Muscle of leg (tissue), 11 donors: ENCODE data around the gene GNG7. TPM values are rescaled to one million over a fixed set of nuclear protein-coding genes. Genes with fewer than 3 reads are reported as not detected.
"Not testable (repeated sequence)": the region's sequence is repeated elsewhere in the genome, so short reads cannot be mapped to it uniquely, and the experiment has no call there.

ENCODE experiments used
- DNase-seq: peaks from one replicate; pipeline ENCODE4 v3.0.0; 2013
- H3K27ac ChIP-seq: one replicate; pipeline ENCODE4 v1.5.1; 2013; ENCODE audit warnings: mild to moderate bottlenecking, low read length, control low read depth
- H3K27me3 ChIP-seq: one replicate; pipeline ENCODE4 v1.6.1; 2013; ENCODE audit warnings: low read length; ENCODE audit not compliant: control insufficient read depth, insufficient read depth
- H3K36me3 ChIP-seq: one replicate; pipeline ENCODE4 v1.6.1; 2013; ENCODE audit warnings: low read length; ENCODE audit not compliant: control insufficient read depth, insufficient read depth
- H3K4me1 ChIP-seq: one replicate; pipeline ENCODE4 v1.6.1; 2013; ENCODE audit warnings: low read length; ENCODE audit not compliant: control insufficient read depth, insufficient read depth
- H3K4me3 ChIP-seq: one replicate; pipeline ENCODE4 v1.5.1; 2013; ENCODE audit warnings: low read length, control low read depth
- H3K9me3 ChIP-seq: replicated peaks from 2 replicates; pipeline ENCODE4 v1.6.1; 2013; ENCODE audit warnings: low read depth, low read length; ENCODE audit not compliant: control insufficient read depth
- WGBS: methylation state at CpG from one replicate; pipeline ENCODE4 v1.1.5; 2013; ENCODE audit warnings: missing lambda C conversion rate; ENCODE audit not compliant: insufficient coverage; 5-methylcytosine and 5-hydroxymethylcytosine counted together
- polyA plus RNA-seq, 8 donors: library from polyadenylated mRNA; unstranded; fragments of 120-200 nt; gene quantifications; one replicate each; pipeline versions ENCODE4 v1.2.1 to v1.2.3, GENCODE V29; 2013; ENCODE audit warnings: inconsistent platforms in 1 of 8, low replicate concordance in 1 of 8; ENCODE audit not compliant: insufficient read length in 8 of 8, insufficient read depth in 1 of 8
- total RNA-seq: library from RNA; stranded (reverse); fragments of 120-200 nt; gene quantifications from one replicate; pipeline ENCODE4 v1.2.4, GENCODE V29; 2013

Gene GNG7
- total and polyA plus RNA-seq, 9 donors, result 0.58 to 3.1 (median 2.7) TPM

- peaks cover 17% of the 10 kb centered on the region for H3K27me3 ChIP-seq
- H3K36me3 ChIP-seq, H3K4me3 ChIP-seq, DNase-seq, H3K27ac ChIP-seq, H3K9me3 ChIP-seq: not testable (repeated sequence)
- peaks cover 22% of the 10 kb centered on the region for H3K4me1 ChIP-seq
- WGBS, result 77% methylated on average over 9 of the region's 9 CpGs
Measured at GRCh38 chr19:2606774-2607173, 95.7 kb downstream of the GNG7 start.

GRCh38 chr19:2605889-2606288 is 96.6 kb downstream of the GNG7 start:
- H3K4me1 ChIP-seq, result peaks cover 17% of the 10 kb centered on the region
- 88% methylated on average over 5 of the region's 9 CpGs for WGBS
- H3K27me3 ChIP-seq, result peaks cover 17% of the 10 kb centered on the region
- not testable (repeated sequence) for H3K36me3 ChIP-seq, DNase-seq, H3K9me3 ChIP-seq, H3K27ac ChIP-seq, H3K4me3 ChIP-seq

- Histone ChIP-seq H3K4me1 (peaks cover 13% of the 10 kb centered on the region), H3K27ac (no peak overlapping the region), H3K4me3 (no peak overlapping the region), H3K27me3 (peaks cover 17% of the 10 kb centered on the region), H3K36me3 (no peaks in the 10 kb centered on the region), H3K9me3 (peaks cover 2% of the 10 kb centered on the region)
- DNase-seq, result no peak
- 82% methylated on average over 4 of the region's 8 CpGs for WGBS
Measured at GRCh38 chr19:2604747-2605329, 97.7 kb downstream of the GNG7 start.

- Histone ChIP-seq H3K27ac (peak overlapping the region; percentile 74), H3K27me3 (peaks cover 11% of the 10 kb centered on the region), H3K9me3 (peaks cover 2% of the 10 kb centered on the region), H3K4me3 (no peak overlapping the region), H3K36me3 (no peaks in the 10 kb centered on the region), H3K4me1 (peaks cover 19% of the 10 kb centered on the region)
- peak; percentile 60 for DNase-seq
- 5% methylated on average over 16 of the region's 17 CpGs for WGBS
Measured at GRCh38 chr19:2603334-2603733, 99.2 kb downstream of the GNG7 start.

GRCh38 chr19:2602391-2603181 is 99.9 kb downstream of the GNG7 start:
- Histone ChIP-seq H3K4me1 (peaks cover 19% of the 10 kb centered on the region), H3K27ac (peak overlapping the region; percentile 74), H3K36me3 (no peaks in the 10 kb centered on the region), H3K27me3 (peaks cover 4% of the 10 kb centered on the region), H3K4me3 (no peak overlapping the region), H3K9me3 (peaks cover 2% of the 10 kb centered on the region)
- WGBS, result 11% methylated on average over 21 of the region's 23 CpGs
- DNase-seq, result peak; percentile 91

- no peaks in the 10 kb centered on the region for H3K36me3 ChIP-seq
- no peak overlapping the region for H3K4me3 ChIP-seq
- DNase-seq, result no peak
- H3K27me3 ChIP-seq, result peaks cover 3% of the 10 kb centered on the region
- no peak overlapping the region for H3K27ac ChIP-seq
- peaks cover 2% of the 10 kb centered on the region for H3K9me3 ChIP-seq
- WGBS, result 82% methylated on average over 14 of the region's 20 CpGs
- H3K4me1 ChIP-seq, result peaks cover 19% of the 10 kb centered on the region
Measured at GRCh38 chr19:2600914-2601870, 101.3 kb downstream of the GNG7 start.

- peaks cover 2% of the 10 kb centered on the region for H3K4me1 ChIP-seq
- H3K4me3 ChIP-seq, result no peak overlapping the region
- WGBS, result 73% methylated on average over 5 of the region's 7 CpGs
- H3K9me3 ChIP-seq, result no peaks in the 10 kb centered on the region
- no peaks in the 10 kb centered on the region for H3K36me3 ChIP-seq
- no peak overlapping the region for H3K27ac ChIP-seq
- peaks cover 4% of the 10 kb centered on the region for H3K27me3 ChIP-seq
- DNase-seq, result no peak
Measured at GRCh38 chr19:2594319-2594718, 108.2 kb downstream of the GNG7 start.

- H3K27ac ChIP-seq, result no peak overlapping the region
- no peaks in the 10 kb centered on the region for H3K36me3 ChIP-seq
- no peak for DNase-seq
- H3K4me3 ChIP-seq, result no peak overlapping the region
- H3K4me1 ChIP-seq, result peaks cover 8% of the 10 kb centered on the region
- no peaks in the 10 kb centered on the region for H3K9me3 ChIP-seq
- 36% methylated on average over 4 of the region's 4 CpGs for WGBS
- peaks cover 17% of the 10 kb centered on the region for H3K27me3 ChIP-seq
Measured at GRCh38 chr19:2592824-2593223, 109.7 kb downstream of the GNG7 start.

GRCh38 chr19:2591537-2592291 is 110.8 kb downstream of the GNG7 start:
- Histone ChIP-seq H3K4me1 (peaks cover 12% of the 10 kb centered on the region), H3K36me3 (no peaks in the 10 kb centered on the region), H3K27ac (no peak overlapping the region), H3K27me3 (peaks cover 26% of the 10 kb centered on the region), H3K4me3 (no peak overlapping the region), H3K9me3 (no peaks in the 10 kb centered on the region)
- WGBS, result no CpG with 5 or more reads among the region's 3 CpGs
- no peak for DNase-seq
